COLO668 (cell line): ENCODE measurements around the gene MYBPC2.
"Not testable (repeated sequence)": the region's sequence is repeated elsewhere in the genome, so short reads cannot be mapped to it uniquely, and the experiment has no call there.

Source experiments
- DNase-seq: peaks from one replicate; lab custom pipeline; 2025; ENCODE audit not compliant: unreplicated experiment; lab: John Stamatoyannopoulos, UW

Gene MYBPC2

GRCh38 chr19:50457300-50457699, 24.6 kb downstream of the MYBPC2 start:
- no peak for DNase-seq

- no peak for DNase-seq
These were observed 25.8 kb downstream of the MYBPC2 start for GRCh38 chr19:50458396-50459066.

GRCh38 chr19:50459067-50459456, 26.4 kb downstream of the MYBPC2 start:
- no peak for DNase-seq

- no peak for DNase-seq
These were observed 26.9 kb downstream of the MYBPC2 start for GRCh38 chr19:50459638-50460037.

GRCh38 chr19:50460161-50460765, 27.6 kb downstream of the MYBPC2 start:
- no peak for DNase-seq

- DNase-seq: peak; percentile 59
These were observed 28.6 kb downstream of the MYBPC2 start for GRCh38 chr19:50461066-50461875.

- no peak for DNase-seq
These were observed 30.3 kb downstream of the MYBPC2 start for GRCh38 chr19:50462970-50463369.

GRCh38 chr19:50464348-50464747, 31.7 kb downstream of the MYBPC2 start:
- DNase-seq: no peak

- no peak for DNase-seq
These were observed 32.3 kb downstream of the MYBPC2 start for GRCh38 chr19:50465000-50465399.

- DNase-seq: peak; percentile 74
These were observed 33.5 kb downstream of the MYBPC2 start for GRCh38 chr19:50465986-50466705.

- DNase-seq: no peak
These were observed 34.0 kb downstream of the MYBPC2 start for GRCh38 chr19:50466706-50467039.

GRCh38 chr19:50467566-50467965, 34.9 kb downstream of the MYBPC2 start:
- DNase-seq: no peak

- DNase-seq: no peak
These were observed 36.1 kb downstream of the MYBPC2 start for GRCh38 chr19:50468818-50469217.

GRCh38 chr19:50473336-50473735, 40.6 kb downstream of the MYBPC2 start:
- not testable (repeated sequence) for DNase-seq

- no peak for DNase-seq
These were observed 42.4 kb downstream of the MYBPC2 start for GRCh38 chr19:50475101-50475568.

- no peak for DNase-seq
These were observed 43.1 kb downstream of the MYBPC2 start for GRCh38 chr19:50475736-50476223.

GRCh38 chr19:50476224-50476906, 43.7 kb downstream of the MYBPC2 start, which contains the start of the genes EMC10 and GARIN5A:
TSS of gene EMC10 (plus strand) at chr19:50476507. CDS start at chr19:50476545, 38 bp downstream.
TSS of gene GARIN5A (minus strand) at chr19:50476848. CDS start at chr19:50476388, 460 bp downstream.
- DNase-seq: peak; percentile 97

- no peak for DNase-seq
These were observed 44.2 kb downstream of the MYBPC2 start for GRCh38 chr19:50476907-50477238.

- DNase-seq: no peak
These were observed 45.2 kb downstream of the MYBPC2 start for GRCh38 chr19:50477751-50478515.
